Endothelial cell of umbilical vein (primary cell): ENCODE data around the gene PRICKLE3.

Experiments
- EZH2 ChIP-seq: IDR thresholded peaks from 2 replicates; pipeline ENCODE4 v1.6.1; 2012; ENCODE audit warnings: borderline replicate concordance, low read depth, mild to moderate bottlenecking, moderate library complexity, low read length, inconsistent platforms; ENCODE audit not compliant: severe bottlenecking
- FOS ChIP-seq: IDR thresholded peaks from 2 replicates; pipeline ENCODE4 v1.6.1; 2011; ENCODE audit warnings: mild to moderate bottlenecking, low read length, moderate library complexity, borderline replicate concordance; ENCODE audit not compliant: insufficient read depth
- JUN ChIP-seq: IDR thresholded peaks from 2 replicates; pipeline ENCODE4 v1.6.1; 2011; ENCODE audit warnings: borderline replicate concordance, low read depth; ENCODE audit not compliant: insufficient read length, insufficient read depth
- MAX ChIP-seq: IDR thresholded peaks from 2 replicates; pipeline ENCODE4 v1.6.1; 2011; ENCODE audit not compliant: insufficient read depth, insufficient read length
- MYC ChIP-seq: IDR thresholded peaks from one replicate; pipeline ENCODE4 v1.6.1; 2011; ENCODE audit warnings: mild to moderate bottlenecking, low read depth, low read length
- POLR2A ChIP-seq: IDR thresholded peaks from 2 replicates; pipeline ENCODE4 v1.6.1; 2012; ENCODE audit warnings: low read depth, mild to moderate bottlenecking, control low read depth, low read length
- POLR2AphosphoS5 ChIP-seq: IDR thresholded peaks from 2 replicates; pipeline ENCODE4 v1.6.1; 2012; ENCODE audit warnings: low read depth, mild to moderate bottlenecking, control low read depth, low read length, moderate library complexity; ENCODE audit not compliant: insufficient read depth
- TF ChIP-seq, protein P1 (sequence below), 2 donors: IDR thresholded peaks; 1 replicate in 1 of 2; 2 replicates in 1 of 2; pipeline ENCODE4 v1.5.1; 2011; ENCODE audit warnings: low read length in 2 of 2, mild to moderate bottlenecking in 2 of 2, moderate library complexity in 2 of 2, control low read depth in 1 of 2, inconsistent platforms in 1 of 2, low read depth in 1 of 2; ENCODE audit not compliant: insufficient read depth in 1 of 2; ENCODE audit errors: extremely low read depth in 1 of 2

GRCh38 chrX:49210406-49210805, 24.2 kb upstream of the PRICKLE3 start:
- TF ChIP-seq MAX (no peak), POLR2A (no peak), MYC (no peak), JUN (no peak), EZH2 (no peak), POLR2AphosphoS5 (no peak), FOS (no peak)
- TF ChIP-seq, protein P1, sequence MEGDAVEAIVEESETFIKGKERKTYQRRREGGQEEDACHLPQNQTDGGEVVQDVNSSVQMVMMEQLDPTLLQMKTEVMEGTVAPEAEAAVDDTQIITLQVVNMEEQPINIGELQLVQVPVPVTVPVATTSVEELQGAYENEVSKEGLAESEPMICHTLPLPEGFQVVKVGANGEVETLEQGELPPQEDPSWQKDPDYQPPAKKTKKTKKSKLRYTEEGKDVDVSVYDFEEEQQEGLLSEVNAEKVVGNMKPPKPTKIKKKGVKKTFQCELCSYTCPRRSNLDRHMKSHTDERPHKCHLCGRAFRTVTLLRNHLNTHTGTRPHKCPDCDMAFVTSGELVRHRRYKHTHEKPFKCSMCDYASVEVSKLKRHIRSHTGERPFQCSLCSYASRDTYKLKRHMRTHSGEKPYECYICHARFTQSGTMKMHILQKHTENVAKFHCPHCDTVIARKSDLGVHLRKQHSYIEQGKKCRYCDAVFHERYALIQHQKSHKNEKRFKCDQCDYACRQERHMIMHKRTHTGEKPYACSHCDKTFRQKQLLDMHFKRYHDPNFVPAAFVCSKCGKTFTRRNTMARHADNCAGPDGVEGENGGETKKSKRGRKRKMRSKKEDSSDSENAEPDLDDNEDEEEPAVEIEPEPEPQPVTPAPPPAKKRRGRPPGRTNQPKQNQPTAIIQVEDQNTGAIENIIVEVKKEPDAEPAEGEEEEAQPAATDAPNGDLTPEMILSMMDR (IDR thresholded peaks at IDR 0.05; ENCODE audit: extremely low read depth in 1 of 2, insufficient read depth in 1 of 2, low read depth in 1 of 2, low read length in 2 of 2) = no peak
